Osteocyte (in vitro differentiated cells): ENCODE data around the gene FTL. TPM values are rescaled to one million over a fixed set of nuclear protein-coding genes. Genes with fewer than 3 reads are reported as not detected.

Experiments
- DNase-seq: peaks from one replicate; pipeline ENCODE4 v3.0.0; 2021; ENCODE audit warnings: mixed read lengths; ENCODE audit not compliant: unreplicated experiment; ENCODE audit errors: extremely low spot score
- H3K27ac Mint-ChIP-seq: one replicate; pipeline ENCODE4 v1.8.0; 2021; ENCODE audit warnings: mild to moderate bottlenecking, mixed read lengths; ENCODE audit not compliant: unreplicated experiment
- H3K27me3 Mint-ChIP-seq: one replicate; pipeline ENCODE4 v1.8.0; 2021; ENCODE audit warnings: mixed read lengths; ENCODE audit not compliant: unreplicated experiment
- H3K36me3 Mint-ChIP-seq: one replicate; pipeline ENCODE4 v1.8.0; 2021; ENCODE audit warnings: mixed read lengths; ENCODE audit not compliant: unreplicated experiment
- H3K4me1 Mint-ChIP-seq: one replicate; pipeline ENCODE4 v1.8.0; 2021; ENCODE audit warnings: mixed read lengths; ENCODE audit not compliant: unreplicated experiment
- H3K4me3 Mint-ChIP-seq: one replicate; pipeline ENCODE4 v1.8.0; 2021; ENCODE audit warnings: mild to moderate bottlenecking, moderate library complexity, mixed read lengths; ENCODE audit not compliant: unreplicated experiment
- H3K9me3 Mint-ChIP-seq: one replicate; pipeline ENCODE4 v1.8.0; 2021; ENCODE audit warnings: mixed read lengths; ENCODE audit not compliant: unreplicated experiment
- microRNA-seq: library from miRNA; unstranded; fragments of <30 nt; microRNA quantifications from one replicate; pipeline ENCODE4 v1.1.0, GENCODE V29; 2020; ENCODE audit not compliant: unreplicated experiment
- total RNA-seq: library from RNA; stranded (reverse); gene quantifications from 2 replicates; pipeline ENCODE4 v1.2.1, GENCODE V29; 2021
- TF ChIP-seq, protein P1 (sequence below): fragments of 200-600 bp; sonication (generic); IDR thresholded peaks from 2 replicates; pipeline ENCODE4 v1.5.0; 2021; ENCODE audit warnings: antibody characterized with exemption, mild to moderate bottlenecking, moderate library complexity

Gene FTL
- total RNA-seq, 1 donor from 2014 or later = 2,792 TPM

GRCh38 chr19:49014123-49014869 lies 49.2 kb downstream of the FTL start:
- peaks cover 4% of the 10 kb centered on the region for H3K27me3 Mint-ChIP-seq
- peaks cover 9% of the 10 kb centered on the region for H3K4me1 Mint-ChIP-seq
- peaks cover 18% of the 10 kb centered on the region for H3K36me3 Mint-ChIP-seq
- TF ChIP-seq, protein P1, sequence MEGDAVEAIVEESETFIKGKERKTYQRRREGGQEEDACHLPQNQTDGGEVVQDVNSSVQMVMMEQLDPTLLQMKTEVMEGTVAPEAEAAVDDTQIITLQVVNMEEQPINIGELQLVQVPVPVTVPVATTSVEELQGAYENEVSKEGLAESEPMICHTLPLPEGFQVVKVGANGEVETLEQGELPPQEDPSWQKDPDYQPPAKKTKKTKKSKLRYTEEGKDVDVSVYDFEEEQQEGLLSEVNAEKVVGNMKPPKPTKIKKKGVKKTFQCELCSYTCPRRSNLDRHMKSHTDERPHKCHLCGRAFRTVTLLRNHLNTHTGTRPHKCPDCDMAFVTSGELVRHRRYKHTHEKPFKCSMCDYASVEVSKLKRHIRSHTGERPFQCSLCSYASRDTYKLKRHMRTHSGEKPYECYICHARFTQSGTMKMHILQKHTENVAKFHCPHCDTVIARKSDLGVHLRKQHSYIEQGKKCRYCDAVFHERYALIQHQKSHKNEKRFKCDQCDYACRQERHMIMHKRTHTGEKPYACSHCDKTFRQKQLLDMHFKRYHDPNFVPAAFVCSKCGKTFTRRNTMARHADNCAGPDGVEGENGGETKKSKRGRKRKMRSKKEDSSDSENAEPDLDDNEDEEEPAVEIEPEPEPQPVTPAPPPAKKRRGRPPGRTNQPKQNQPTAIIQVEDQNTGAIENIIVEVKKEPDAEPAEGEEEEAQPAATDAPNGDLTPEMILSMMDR = no peak
- DNase-seq = no peak
- no peak overlapping the region for H3K27ac Mint-ChIP-seq
- H3K9me3 Mint-ChIP-seq = no peaks in the 10 kb centered on the region
- no peak overlapping the region for H3K4me3 Mint-ChIP-seq

- Mint-ChIP-seq H3K4me1 (peaks cover 10% of the 10 kb centered on the region), H3K27me3 (peaks cover 4% of the 10 kb centered on the region), H3K36me3 (peaks cover 18% of the 10 kb centered on the region), H3K4me3 (no peak overlapping the region), H3K27ac (no peak overlapping the region), H3K9me3 (no peaks in the 10 kb centered on the region)
- DNase-seq = no peak
- TF ChIP-seq, protein P1 = no peak
Observed at GRCh38 chr19:49014870-49015255, 49.8 kb downstream of the FTL start.

DNA sequence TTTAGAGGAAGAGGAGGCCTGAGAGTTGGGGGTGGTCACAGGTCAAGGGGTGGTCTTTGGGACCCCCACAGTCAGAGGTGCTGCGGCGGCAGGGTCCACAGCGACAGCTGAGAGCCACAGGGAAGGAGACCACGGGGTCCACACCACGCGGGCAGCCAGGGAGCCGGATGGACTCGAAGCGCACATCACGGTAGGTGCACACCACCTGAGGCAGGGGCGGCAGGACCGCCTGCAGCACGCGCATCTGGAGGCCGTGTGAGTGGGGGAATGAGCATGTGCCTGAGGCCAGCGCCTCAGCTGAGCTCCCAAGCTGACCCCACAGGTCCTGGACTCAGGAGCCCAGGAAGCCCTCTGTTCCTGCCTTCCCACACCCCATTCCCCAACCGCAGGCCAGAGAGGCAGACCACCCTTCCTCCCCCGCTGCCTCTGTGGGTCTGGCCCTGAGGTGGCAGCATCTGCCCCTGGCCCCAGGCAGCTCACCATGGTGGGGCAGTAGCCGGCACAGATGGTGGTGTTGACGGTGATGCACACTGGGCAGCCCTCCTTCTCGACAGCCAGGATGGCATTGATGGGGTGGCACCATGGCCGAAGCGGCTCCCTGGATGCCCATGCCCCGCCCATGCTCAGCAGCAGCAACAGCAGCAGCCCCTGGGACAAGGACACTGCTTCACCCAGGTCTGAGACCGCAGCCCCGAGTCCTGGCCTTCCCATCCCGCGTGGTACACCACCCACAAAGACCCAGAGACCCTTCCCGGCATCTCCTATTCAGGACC lies 51.1 kb downstream of the FTL start:
- no peak overlapping the region for H3K4me3 Mint-ChIP-seq
- H3K9me3 Mint-ChIP-seq = no peaks in the 10 kb centered on the region
- peaks cover 12% of the 10 kb centered on the region for H3K36me3 Mint-ChIP-seq
- H3K27ac Mint-ChIP-seq = no peak overlapping the region
- TF ChIP-seq, protein P1 = no peak
- H3K27me3 Mint-ChIP-seq = peaks cover 4% of the 10 kb centered on the region
- peaks cover 13% of the 10 kb centered on the region for H3K4me1 Mint-ChIP-seq
- no peak for DNase-seq

Small RNA genes within 50 kb of the gene (microRNA-seq; reads per million reads assigned to microRNA genes)
- gene MIR6798 = not detected

Other genes starting within 250 kb of the FTL start
- gene MAMSTR, start 245.6 kb upstream of the FTL start, total RNA-seq = 1.3 and 1.8 TPM in 2 replicates
- gene RASIP1, start 224.7 kb upstream of the FTL start, total RNA-seq = 0.43 and 0.57 TPM in 2 replicates
- gene IZUMO1, start 218.4 kb upstream of the FTL start, total RNA-seq = not detected in 2 replicates
- gene FUT1, start 212.7 kb upstream of the FTL start, total RNA-seq = 0.11 TPM in 1 of 2 replicates, not detected in the other
- gene FGF21, start 209.8 kb upstream of the FTL start, total RNA-seq = not detected in 2 replicates
- 48.5 and 50.5 TPM in 2 replicates for gene BCAT2, start 154.3 kb upstream of the FTL start, total RNA-seq
- 23.9 and 29.1 TPM in 2 replicates for gene HSD17B14, start 128.8 kb upstream of the FTL start, total RNA-seq
- gene PLEKHA4, start 96.7 kb upstream of the FTL start, total RNA-seq = 31.0 and 40.0 TPM in 2 replicates
- gene PPP1R15A, start 92.9 kb upstream of the FTL start, total RNA-seq = 96.5 and 118 TPM in 2 replicates
- not detected in 2 replicates for gene TULP2, start 66.6 kb upstream of the FTL start, total RNA-seq
- 260 and 264 TPM in 2 replicates for gene NUCB1, start 65.0 kb upstream of the FTL start, total RNA-seq
- 0.67 TPM in 1 of 2 replicates, not detected in the other for gene DHDH, start 31.6 kb upstream of the FTL start, total RNA-seq
- gene BAX, start 10.4 kb upstream of the FTL start, total RNA-seq = 154 and 172 TPM in 2 replicates
- gene GYS1, start 28.0 kb downstream of the FTL start, total RNA-seq = 37.6 and 42.2 TPM in 2 replicates
- gene RUVBL2, start 28.6 kb downstream of the FTL start, total RNA-seq = 61.2 and 64.2 TPM in 2 replicates
- not detected in 2 replicates for gene LHB, start 51.8 kb downstream of the FTL start, total RNA-seq
- not detected in 2 replicates for gene CGB3, start 59.0 kb downstream of the FTL start, total RNA-seq
- gene CGB2, start 66.6 kb downstream of the FTL start, total RNA-seq = not detected in 2 replicates
- not detected in 2 replicates for gene CGB1, start 71.6 kb downstream of the FTL start, total RNA-seq
- not detected in 2 replicates for gene CGB5, start 78.5 kb downstream of the FTL start, total RNA-seq
- not detected in 2 replicates for gene CGB8, start 83.8 kb downstream of the FTL start, total RNA-seq
- 0.16 TPM in 1 of 2 replicates, not detected in the other for gene CGB7, start 92.4 kb downstream of the FTL start, total RNA-seq
- gene NTF4, start 99.5 kb downstream of the FTL start, total RNA-seq = not detected in 2 replicates
- gene KCNA7, start 107.4 kb downstream of the FTL start, total RNA-seq = not detected in 2 replicates
- 277 and 286 TPM in 2 replicates for gene SNRNP70, start 120.1 kb downstream of the FTL start, total RNA-seq
- 7.9 and 9.9 TPM in 2 replicates for gene LIN7B, start 149.1 kb downstream of the FTL start, total RNA-seq
- gene C19orf73, start 153.8 kb downstream of the FTL start, total RNA-seq = 1.8 and 3.4 TPM in 2 replicates
- 6.6 and 9.5 TPM in 2 replicates for gene PPFIA3, start 154.2 kb downstream of the FTL start, total RNA-seq
- not detected in 2 replicates for gene HRC, start 190.1 kb downstream of the FTL start, total RNA-seq
- 28.5 and 28.7 TPM in 2 replicates for gene TRPM4, start 192.5 kb downstream of the FTL start, total RNA-seq